NCI-H1694 treated with DMSO at 0.1 percent for 48 hours (cell line): ENCODE data around the gene HIF1AN.

ENCODE experiments used
- DNase-seq: peaks from one replicate; lab custom pipeline; 2025; lab: John Stamatoyannopoulos, UW

The HIF1AN gene

DNA sequence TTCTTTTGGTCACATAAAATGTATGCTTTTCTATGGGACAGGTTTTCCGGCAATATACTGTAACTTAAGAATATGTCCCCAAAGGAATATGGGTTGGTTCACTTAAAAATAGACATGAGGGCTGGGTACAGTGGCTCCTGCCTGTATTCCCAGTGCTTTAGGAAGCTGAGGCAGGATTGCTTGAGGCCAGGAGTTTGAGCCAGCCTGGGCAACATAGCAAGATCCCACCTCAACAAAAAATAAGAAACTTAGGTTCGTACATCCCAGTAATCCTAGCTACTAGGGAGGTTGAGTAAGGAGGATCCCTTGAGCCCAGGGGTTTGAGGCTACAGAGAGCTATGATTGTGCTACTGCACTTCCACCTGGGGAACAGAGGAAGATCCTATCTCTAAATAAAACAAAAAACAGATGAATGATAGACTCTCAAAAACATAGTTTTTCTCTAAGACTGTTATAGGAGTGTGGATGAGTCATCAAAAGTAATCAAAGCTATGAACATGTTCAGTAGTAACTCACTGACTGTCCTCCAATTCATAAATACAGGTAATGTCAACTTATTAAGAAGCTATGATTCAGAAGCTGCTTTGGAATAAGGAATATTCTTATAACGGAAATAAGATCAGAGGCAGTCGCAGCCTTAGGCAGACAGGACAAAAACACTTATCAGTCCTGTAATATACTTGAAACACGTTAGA is 13.5 kb upstream of the HIF1AN start:
- DNase-seq, result no peak

DNA sequence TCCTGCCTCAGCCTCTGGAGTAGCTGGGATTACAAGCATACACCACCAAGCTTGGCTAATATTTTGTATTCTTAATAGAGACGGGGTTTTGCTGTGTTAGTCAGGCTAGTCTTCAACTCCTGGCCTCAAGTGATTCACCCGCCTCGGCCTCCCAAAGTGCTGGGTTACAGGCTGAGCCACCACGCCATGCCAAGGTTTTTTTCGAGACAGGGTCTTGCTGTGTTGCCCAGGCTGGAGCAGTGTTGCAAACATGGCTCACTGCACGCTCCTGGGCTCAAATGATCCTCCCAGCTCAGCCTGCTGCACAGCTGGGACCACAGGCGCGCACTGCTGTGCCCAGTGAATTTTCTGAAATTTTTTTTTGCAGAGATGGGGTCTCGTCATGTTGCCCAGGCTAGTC is 12.8 kb upstream of the HIF1AN start:
- no peak for DNase-seq

DNA sequence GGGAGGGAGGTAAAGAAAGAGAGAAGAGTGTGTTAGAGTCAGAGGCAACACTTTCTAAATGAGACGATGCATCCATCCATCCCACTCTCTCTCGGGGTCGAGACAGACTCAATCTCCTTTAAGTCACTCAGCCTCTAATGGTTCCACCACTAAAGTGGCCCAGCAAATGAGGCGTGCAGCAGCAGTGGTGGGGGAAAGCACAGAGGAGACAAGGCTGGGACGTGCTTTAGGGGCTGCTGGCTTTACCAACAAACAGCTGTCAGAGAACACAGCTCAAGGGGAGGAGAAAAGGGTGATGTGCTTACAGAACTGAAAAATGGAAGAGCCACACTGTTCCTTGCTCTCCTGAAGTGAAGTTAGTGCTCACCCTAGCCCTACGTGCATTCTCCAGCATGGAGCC is 11.5 kb upstream of the HIF1AN start:
- DNase-seq, result no peak

DNA sequence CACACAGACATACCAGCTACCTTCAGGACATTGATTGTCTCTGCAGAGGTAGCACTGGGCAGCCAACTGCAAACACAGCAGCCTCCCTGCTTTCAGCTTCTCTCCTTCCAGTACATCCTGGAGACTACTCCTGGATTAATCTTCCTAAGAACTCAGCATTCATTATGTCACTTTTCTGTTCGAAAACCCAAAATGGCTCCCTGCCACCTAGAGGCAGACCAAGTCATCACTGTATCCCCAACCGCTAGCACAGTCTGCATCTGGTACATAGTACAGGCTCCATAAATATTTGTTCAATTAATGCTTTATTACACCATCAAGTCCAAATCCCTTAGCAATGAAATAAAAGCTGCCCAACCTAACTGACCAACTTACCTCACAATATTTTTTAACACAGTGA is 11.1 kb upstream of the HIF1AN start:
- DNase-seq, result no peak

DNA sequence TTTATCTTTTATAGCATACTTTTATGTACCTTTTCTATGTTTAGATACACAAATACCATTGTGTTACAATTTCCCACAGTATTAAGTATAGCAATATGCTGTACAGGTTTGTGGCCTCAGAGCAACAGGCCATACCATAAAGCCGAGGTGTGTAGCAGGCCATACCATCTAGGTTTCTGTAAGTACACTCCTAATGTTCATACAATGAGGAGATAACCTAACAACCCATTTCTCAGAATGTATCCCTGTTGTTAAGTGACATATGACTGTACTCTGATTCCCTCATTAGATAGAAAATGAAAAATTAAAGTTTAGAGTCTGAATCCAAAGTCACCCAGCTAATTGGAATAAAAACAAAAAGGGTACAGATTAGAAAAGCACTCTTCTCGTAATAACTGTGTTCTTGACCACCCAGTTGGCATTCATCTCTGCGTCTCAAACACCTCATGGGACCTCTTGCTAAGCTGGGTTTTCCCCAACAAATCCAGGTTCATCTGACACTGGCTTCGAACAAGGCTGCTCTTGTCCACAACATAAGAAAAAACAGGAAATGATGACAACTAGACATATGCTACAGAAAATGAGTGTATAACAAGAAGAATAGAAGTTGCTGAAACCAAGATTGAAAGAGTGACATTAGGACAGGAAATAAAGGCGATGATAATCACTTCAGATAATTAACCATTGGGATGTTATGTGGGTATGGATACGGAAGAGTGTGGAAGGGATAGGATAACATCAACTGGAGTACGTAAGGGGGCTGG is 7.4 kb upstream of the HIF1AN start:
- no peak for DNase-seq

DNA sequence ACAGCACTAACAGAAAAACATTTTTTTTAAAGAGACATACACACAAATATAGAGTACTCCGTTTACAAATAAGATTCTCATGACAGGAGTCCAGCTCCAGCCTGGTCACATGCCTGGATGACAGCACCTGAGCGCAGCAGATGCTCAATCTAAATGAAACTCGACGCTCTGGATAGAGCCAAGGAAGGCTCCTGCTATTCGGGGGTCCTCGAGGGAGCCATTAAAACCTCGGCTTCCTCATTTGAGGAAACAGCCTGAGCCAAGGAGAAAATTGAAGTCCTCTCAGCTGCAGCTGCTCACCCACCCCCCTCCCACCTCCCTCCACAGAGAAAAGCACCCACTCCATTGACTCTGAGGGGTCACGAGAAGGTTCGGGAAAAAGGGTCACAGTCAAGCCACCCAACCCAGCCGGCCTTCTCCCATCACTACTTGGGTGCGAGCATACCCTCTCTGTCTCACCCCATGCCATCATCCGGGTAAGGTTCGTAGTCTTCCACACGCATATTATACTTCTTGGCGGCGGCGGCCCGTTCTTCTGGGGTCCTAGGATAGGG is 6.7 kb upstream of the HIF1AN start:
- DNase-seq, result no peak

DNA sequence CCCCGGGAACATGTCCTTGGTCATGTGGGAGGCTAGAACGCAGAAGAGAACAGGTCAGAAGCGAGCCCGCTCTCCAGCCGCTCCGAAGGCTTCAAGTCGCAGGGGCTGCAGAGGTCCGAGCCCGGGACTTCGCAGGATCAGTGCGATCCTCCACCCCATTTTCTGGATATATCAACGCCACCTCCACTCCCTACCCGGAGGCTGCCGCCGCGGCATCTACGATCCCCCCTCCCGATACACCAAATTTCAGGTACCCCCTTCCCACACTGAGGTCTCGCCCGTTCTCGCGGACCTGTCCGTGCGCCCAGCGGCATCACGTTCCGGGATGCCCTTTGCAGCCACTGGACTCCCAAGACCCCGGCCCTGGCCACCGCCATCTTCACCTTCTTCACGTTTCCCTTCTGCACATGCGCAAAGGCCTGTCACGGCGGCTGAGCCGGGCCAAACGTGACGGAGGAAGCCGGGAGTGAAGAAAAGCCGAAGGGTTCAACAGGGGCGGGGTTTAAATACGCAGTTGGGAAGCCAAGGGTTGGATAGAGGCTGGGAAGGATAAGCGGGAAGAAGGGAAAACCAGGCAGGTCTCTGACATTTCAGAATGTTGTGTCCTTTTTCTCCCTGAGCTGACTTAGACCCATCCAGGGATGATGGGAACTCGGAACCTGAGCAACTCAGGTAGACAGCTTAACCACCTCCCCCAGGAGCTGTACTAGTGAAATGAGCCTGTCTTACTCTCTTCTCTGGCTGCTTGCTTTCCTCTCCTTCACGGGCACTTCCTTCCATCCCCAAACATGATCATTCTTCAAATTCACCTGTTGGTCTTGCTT is 6.1 kb upstream of the HIF1AN start, which contains the start of gene NDUFB8:
Gene NDUFB8, minus strand, starts transcription at position 397 of the 824 bp plus-strand sequence. Its CDS starts 20 bp downstream, at position 377.
- DNase-seq, result peak; percentile 43

DNA sequence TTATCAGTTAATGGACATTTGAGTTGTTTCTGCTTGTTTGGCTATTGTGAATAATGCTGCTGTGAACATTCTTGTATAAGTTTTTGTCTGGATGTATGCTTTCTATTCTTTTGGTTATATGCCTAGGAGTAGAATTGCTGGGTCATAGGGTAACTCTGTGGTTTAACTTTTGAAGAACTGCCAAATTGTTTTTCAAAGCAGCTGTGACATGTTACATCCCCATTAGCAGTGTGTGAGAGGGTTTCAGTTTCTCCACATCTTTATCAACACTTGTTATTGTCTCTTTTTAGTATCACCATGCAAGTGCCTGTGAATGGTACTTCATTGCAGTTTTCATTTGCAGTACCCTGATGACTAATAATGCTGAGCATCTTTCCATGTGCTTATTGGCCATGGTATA is 4.0 kb upstream of the HIF1AN start:
- no peak for DNase-seq

DNA sequence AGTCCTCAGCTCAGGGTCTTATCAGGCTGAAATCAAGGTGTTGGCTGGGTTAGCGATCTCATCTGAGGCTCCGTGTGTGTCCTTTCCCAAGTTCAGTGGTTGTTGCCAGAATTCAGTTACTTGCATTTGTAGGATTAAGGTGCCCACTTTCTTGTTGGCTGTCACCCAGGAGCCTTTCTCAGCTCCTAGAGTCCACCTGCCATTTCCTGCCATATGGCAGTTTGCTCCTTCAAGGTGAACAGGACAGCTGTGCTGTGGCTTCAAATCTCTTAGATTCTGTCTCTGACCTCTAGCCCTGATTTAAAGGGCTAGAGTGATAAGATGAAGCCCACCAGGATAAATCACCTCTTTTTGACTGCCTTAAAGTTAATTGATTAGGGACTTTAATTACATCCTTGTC is 1.0 kb upstream of the HIF1AN start:
- DNase-seq, result no peak

DNA sequence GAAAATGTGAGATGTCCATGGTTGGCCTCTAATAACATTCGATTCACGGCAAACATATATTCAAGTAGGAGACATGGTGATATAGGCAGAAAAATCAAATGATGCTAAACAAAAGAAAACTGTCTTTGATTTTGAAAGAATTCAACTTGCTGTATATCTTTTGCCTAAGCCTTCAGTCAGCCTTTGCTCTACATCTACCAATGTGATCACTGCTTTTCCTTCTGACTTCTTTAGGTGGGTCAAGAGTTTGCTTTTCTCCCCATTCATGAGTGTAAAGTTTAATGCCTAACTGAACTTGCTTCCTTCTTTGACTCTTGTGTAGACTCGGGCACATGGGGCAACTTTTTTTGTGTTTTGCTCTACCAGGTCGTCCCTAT is 417 bp upstream of the HIF1AN start:
- DNase-seq, result no peak

DNA sequence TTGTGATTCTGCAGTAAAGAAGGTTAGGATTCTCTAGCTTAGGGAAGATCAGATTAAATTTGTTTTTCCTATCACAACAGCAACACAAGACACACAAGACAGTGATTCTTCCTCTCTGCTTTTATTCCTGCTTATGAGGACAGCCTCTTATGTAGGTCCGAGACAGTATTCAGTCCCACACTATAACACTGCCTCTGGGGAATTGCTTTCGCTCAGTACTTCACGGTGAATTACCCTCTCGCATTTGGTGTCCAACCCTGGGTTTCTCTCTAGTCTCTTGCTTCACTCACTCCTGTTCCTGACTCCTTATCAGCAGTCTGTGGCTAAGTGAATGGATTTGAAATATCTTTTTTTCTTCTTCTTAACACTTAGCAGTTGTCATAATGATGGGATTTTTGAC is 1.7 kb downstream of the HIF1AN start:
- no peak for DNase-seq

DNA sequence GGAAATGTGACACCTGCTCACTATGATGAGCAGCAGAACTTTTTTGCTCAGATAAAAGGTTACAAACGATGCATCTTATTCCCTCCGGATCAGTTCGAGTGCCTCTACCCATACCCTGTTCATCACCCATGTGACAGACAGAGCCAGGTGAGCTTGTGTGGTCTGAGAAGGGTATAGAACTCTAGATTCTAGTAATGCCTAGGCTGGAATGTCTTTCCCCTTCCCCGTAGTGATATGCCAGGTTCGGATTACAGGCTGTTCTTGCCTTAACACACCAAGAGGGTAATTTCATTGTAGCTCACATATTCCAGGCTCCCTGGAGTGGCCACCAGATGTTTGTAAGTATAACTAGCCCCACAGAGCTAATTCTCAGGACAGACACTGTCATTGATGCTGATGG is 9.2 kb downstream of the HIF1AN start:
- no peak for DNase-seq

DNA sequence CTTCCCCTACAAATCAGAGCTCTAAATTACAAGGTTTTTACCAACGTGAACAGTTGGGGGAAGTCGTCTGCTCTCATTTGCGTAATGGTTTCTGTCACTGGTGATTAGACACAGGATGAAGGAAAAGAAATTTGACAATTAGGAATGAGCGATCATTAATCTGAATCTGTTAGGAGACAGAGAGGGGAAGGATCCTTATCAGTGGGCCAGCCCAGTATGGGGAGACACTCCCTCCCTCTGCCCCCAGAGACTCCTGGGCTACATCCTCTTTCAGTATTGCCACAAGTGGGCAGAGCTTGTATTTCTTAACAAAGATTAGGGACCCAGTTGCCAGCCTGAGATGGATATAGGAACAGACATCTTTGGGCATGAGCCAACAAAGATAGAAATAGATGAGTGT is 15.5 kb downstream of the HIF1AN start:
- no peak for DNase-seq

DNA sequence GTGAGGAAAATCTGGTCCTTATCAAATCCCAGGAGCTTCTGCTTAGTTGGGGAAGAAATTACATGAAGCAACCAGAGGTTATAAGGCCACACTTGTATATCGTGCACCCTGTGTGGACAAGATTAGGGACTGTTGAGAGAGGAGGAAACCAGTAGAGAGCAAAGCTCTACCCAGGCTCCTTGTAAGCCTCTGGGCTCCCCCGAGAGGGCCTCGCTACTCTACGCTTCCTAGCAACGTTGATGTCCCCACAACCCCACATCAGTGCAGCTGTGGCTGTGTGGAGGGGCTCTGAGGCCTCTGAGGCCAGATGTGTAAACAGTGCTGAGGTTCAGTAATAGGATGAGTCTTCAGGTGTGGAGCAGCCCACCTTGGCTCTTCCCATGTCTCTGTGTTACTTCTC is 16.0 kb downstream of the HIF1AN start:
- DNase-seq, result no peak

DNA sequence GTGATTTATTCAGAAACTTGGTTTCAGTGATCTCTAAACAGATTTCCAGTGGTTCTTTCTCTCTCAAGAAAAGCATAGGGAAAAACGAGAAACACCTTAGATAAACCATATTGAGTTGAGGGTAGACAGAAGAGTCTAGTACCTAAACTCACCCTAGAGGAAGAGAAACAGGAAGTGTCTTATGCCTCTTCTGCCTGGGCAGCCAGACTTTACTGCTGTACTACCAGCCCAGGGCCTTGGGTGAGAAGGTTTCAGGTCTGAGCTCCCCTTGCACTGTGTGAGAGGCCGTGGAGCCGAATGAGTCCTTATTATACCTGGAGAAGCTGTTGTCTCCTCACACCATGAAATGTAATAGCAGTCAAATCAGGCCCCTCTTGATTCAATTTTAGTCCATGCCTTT is 18.2 kb downstream of the HIF1AN start:
- no peak for DNase-seq

DNA sequence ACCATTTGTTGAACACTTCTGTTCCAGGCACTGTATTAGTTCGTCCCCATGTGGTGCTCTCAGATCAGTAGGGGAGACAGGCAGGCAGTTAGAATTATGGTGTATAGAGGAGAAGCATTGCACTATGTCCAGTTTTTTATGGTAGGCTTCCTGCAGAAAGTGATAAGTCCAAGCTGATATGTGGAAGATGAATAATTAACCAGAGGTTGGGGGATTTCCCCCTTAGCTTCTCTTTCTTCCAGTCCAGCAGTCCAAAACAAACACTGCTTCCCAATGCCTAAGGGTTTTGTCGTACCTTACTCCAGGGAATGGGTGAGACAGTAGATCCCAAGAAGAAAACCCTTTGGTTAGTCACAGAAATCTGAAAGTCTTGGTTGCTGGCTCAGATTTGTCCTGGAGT is 19.2 kb downstream of the HIF1AN start:
- no peak for DNase-seq

DNA sequence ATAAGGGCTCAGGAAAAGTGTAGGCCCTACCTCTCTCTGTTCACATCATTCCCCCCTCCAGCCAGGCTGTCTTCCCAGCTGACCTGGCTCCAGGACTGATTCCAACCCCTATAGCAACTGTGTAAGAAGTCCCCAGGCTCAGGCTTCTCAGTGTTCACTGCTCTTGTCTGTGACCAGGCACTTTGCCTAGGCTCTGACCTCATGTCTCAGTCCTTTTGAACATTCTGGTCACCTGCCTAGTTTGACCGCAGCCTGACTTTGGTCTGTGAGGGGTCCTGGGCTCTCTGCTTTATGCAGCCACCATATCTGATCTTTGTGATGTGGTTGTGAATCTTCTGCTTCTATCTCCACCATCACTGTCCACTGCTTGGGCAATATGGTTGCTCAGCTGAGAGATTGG is 24.5 kb downstream of the HIF1AN start:
- no peak for DNase-seq

DNA sequence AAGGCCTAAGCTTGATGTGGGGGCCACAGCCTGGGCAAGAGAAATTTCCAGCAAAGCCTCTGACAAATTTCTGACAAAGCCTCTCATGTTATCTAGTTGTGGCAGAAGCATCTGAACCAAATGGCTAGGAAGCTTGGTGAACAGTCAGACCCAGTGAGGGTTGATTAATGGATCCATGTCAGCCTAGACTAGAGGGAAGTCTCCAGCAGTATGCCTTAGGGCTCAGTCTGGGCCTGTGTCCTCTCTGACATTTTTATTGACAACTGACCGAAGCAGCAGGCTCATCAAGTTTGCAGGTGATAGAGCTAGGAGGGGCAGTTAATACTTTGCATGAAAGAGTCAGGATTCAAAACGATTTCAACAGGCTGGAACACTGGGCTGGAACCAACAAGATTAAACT is 25.3 kb downstream of the HIF1AN start:
- no peak for DNase-seq

DNA sequence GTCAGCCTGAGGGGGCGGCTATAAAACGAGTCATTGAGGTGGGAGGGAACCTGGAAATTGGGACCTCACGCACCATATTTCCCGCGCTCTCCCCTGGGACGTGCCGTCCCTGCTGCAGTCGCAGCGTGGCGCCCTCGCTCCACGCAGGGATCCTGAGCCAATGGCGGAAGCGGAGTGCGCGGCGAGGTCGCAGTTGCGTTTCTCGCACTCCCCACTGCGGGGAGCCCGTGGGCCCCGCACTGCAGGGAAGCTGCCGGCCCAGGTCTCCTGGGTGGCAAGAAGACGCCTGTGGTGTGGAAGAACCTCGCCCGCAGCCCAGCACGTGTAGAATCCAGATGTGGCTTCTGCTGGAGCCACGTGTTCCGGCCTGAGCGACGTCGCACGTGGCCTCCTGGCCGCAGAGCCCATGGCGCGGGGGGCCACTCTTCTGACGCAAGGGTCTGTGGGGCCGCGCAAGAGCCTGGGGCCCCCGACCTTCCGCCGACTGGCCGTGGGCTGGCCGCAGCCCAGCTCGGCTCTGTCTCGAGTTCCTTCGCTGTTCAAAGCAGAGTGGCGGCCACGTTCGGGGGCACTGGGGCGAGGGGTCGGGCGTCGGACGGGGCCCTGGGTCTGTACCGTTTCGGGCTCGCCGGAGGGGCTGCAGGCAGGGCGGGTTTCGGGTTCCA is 26.4 kb downstream of the HIF1AN start:
- DNase-seq, result peak; percentile 31

DNA sequence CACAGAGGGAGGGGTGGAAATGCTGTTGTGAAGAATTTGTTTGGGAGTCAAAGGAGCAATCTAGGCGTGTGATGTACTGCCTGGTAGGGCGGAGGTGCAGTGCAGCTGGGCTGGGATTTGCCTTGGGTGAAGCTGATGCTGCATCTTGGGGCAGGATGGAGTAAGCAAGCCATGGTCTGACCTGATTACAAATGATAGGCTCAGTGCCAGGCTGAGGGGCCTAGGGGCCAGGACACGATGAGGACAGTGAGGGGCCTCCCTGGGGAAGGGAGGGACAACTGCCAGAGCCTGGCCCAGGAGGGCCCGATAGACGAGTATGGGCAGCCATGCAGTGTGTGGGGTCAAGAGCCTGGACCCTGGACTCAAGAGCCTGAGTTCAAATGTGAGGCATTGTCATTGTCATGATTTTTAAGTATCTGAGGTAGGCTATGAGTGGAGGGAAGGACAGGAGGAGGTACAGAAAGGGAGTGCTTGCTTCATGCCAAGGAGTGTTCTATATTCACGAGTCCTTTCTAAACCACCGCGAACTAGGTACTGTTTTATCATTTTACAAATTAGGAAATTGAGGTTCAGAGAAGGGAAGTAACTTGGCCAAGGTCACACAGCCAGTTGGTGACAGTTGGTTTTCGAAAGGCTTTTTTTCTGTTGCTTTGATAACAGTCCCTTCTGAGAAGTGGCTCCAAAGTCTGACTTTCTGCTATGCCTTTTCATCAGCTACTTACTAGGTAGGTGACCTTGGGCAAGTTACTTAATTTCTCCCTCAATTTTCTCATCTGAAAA is 29.7 kb downstream of the HIF1AN start:
- DNase-seq, result no peak

DNA sequence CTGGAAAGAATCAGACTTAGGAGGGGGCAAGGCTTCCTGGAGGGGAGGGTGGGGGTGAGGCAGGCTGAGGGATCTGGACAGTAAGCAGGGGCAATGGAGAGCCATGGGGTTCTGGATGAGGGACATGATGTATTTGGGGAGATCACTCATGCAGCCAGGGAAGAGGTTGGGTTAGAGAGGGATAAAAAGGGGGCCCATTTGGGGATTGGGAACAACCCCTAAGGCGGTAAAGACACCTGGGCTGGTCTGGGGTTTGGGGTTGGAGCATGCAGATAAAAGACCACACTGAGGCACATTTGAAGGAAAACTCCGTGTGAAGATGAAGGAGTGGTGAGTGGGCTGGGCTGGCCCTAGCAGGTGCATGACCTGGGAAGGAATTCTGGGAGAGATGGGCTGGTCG is 30.8 kb downstream of the HIF1AN start:
- DNase-seq, result no peak
